Measurements from ENCODE around the gene KRTAP4-8.

KRTAP4-8 gene

DNA sequence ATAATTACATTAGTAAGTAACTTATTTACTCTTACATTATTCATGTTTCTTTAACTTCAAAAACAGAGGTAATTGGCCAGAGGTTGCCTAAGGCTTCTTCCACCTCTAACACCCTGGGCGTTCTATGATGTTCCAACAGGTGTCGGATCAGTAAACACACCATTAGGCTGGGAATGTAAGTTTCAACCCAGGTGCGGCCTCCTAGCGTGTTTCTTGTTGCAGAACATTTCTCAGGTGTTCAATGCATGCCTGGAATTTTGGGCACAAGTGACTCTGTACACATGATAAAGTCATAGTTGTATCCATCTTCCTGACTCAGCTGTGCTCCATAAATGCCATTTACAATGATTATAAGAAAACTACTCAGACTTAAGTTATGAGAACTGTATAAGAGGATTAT is 43.9 kb downstream of the KRTAP4-8 start:
- H3K27ac ChIP-seq, result no peak overlapping the region
- TF ChIP-seq, protein P1, sequence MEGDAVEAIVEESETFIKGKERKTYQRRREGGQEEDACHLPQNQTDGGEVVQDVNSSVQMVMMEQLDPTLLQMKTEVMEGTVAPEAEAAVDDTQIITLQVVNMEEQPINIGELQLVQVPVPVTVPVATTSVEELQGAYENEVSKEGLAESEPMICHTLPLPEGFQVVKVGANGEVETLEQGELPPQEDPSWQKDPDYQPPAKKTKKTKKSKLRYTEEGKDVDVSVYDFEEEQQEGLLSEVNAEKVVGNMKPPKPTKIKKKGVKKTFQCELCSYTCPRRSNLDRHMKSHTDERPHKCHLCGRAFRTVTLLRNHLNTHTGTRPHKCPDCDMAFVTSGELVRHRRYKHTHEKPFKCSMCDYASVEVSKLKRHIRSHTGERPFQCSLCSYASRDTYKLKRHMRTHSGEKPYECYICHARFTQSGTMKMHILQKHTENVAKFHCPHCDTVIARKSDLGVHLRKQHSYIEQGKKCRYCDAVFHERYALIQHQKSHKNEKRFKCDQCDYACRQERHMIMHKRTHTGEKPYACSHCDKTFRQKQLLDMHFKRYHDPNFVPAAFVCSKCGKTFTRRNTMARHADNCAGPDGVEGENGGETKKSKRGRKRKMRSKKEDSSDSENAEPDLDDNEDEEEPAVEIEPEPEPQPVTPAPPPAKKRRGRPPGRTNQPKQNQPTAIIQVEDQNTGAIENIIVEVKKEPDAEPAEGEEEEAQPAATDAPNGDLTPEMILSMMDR (IDR thresholded peaks at IDR 0.05; ENCODE audit: low read depth, low read length), result no peak
- H3K27me3 ChIP-seq (ENCODE audit: insufficient read depth, low read depth, severe bottlenecking), result no peaks in the 10 kb centered on the region

GRCh38 chr17:41052566-41052965 is 45.4 kb downstream of the KRTAP4-8 start:
- Histone ChIP-seq H3K36me3 (no peaks in the 10 kb centered on the region), H3K27me3 (ENCODE audit: insufficient read depth, low read depth, severe bottlenecking) (no peaks in the 10 kb centered on the region), H3K9me3 (ENCODE audit: severe bottlenecking) (peaks cover 3% of the 10 kb centered on the region), H3K4me3 (ENCODE audit: low read depth, low read length) (no peak overlapping the region), H3K27ac (no peak overlapping the region)
- TF ChIP-seq, protein P1 (IDR thresholded peaks at IDR 0.05; ENCODE audit: low read depth, low read length), result no peak
- DNase-seq, result no peak

More for the DNA sequence above, 43.9 kb downstream of the KRTAP4-8 start:
- Histone ChIP-seq H3K4me3 (ENCODE audit: low read depth, low read length) (no peak overlapping the region), H3K36me3 (no peaks in the 10 kb centered on the region), H3K9me3 (ENCODE audit: severe bottlenecking) (peaks cover 5% of the 10 kb centered on the region)
- DNase-seq, result no peak

DNA sequence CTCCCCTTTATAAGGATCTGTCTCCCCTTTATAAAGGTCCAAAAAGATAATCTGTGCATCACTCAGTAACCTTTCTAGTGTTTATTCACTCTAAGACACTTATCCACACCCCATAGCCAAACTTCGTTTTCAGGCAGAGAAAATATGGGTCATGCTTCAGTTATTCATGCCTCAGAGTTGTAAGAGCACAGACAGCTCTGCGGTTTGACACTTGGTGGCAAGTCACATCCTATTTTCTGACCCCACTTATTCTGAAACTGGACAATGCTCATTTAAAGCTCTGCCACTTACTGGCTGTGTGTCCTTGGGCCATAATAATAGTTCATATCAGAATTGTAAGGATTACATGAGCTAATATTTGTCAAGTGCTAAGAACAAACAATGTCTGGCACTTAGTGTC is 48.8 kb downstream of the KRTAP4-8 start:
- no peak overlapping the region for H3K27ac ChIP-seq
- no peak for DNase-seq
- TF ChIP-seq, protein P1 (IDR thresholded peaks at IDR 0.05; ENCODE audit: low read depth, low read length), result no peak
- H3K4me3 ChIP-seq (ENCODE audit: low read depth, low read length), result no peak overlapping the region
- H3K27me3 ChIP-seq (ENCODE audit: insufficient read depth, low read depth, severe bottlenecking), result no peaks in the 10 kb centered on the region
- H3K36me3 ChIP-seq, result no peaks in the 10 kb centered on the region
- no peaks in the 10 kb centered on the region for H3K9me3 ChIP-seq (ENCODE audit: severe bottlenecking)

GRCh38 chr17:41048441-41048840 is 49.5 kb downstream of the KRTAP4-8 start:
- no peak overlapping the region for H3K27ac ChIP-seq
- DNase-seq, result no peak
- TF ChIP-seq, protein P1 (IDR thresholded peaks at IDR 0.05; ENCODE audit: low read depth, low read length), result no peak
- H3K4me3 ChIP-seq (ENCODE audit: low read depth, low read length), result no peak overlapping the region
- no peaks in the 10 kb centered on the region for H3K36me3 ChIP-seq
- H3K27me3 ChIP-seq (ENCODE audit: insufficient read depth, low read depth, severe bottlenecking), result no peaks in the 10 kb centered on the region
- H3K9me3 ChIP-seq (ENCODE audit: severe bottlenecking), result peaks cover 2% of the 10 kb centered on the region

Data from WERI-Rb-1 (cell line).